Activated CD8-positive, alpha-beta T cell treated with anti-CD3 and anti-CD28 coated beads for 36 hours (primary cell): ENCODE data around the gene SSX3. TPM values are rescaled to one million over a fixed set of nuclear protein-coding genes. Genes with fewer than 3 reads are reported as not detected.
A peak's percentile ranks its signal among the peaks of the same experiment; 100 is the strongest.
"Not testable (repeated sequence)": the region's sequence is repeated elsewhere in the genome, so short reads cannot be mapped to it uniquely, and the experiment has no call there.

Source experiments
- ATAC-seq: fragments of 200-7000 bp; cut with Tn5 transposase; one replicate; pipeline ENCODE4 v1.10.0; 2021; ENCODE audit warnings: mild to moderate bottlenecking, moderate library complexity
- CTCF ChIA-PET: fragments of 350-600 bp; sonication (Branson Sonifier 250); formaldehyde crosslinking; loops from one replicate; lab custom pipeline; 2021; ENCODE audit warnings: antibody characterized with exemption; lab: Charles Lee
- POLR2A ChIA-PET: fragments of 350-600 bp; sonication (Branson Sonifier 250); formaldehyde crosslinking; loops from one replicate; lab custom pipeline; 2021; ENCODE audit warnings: antibody characterized with exemption; lab: Charles Lee
- DNase-seq: peaks from one replicate; pipeline ENCODE4 v3.0.0-alpha.2; 2020
- H3K27ac Mint-ChIP-seq: one replicate; pipeline ENCODE4 v1.8.0; 2021; ENCODE audit warnings: mild to moderate bottlenecking, mixed read lengths
- H3K27me3 Mint-ChIP-seq: one replicate; pipeline ENCODE4 v1.8.0; 2021; ENCODE audit warnings: mixed read lengths
- H3K36me3 Mint-ChIP-seq: one replicate; pipeline ENCODE4 v1.8.0; 2021; ENCODE audit warnings: low read depth, mixed read lengths
- H3K4me1 Mint-ChIP-seq: one replicate; pipeline ENCODE4 v1.8.0; 2021; ENCODE audit warnings: low read depth, mixed read lengths
- H3K4me3 Mint-ChIP-seq: one replicate; pipeline ENCODE4 v1.8.0; 2021; ENCODE audit warnings: mild to moderate bottlenecking, moderate library complexity, mixed read lengths
- H3K9me3 Mint-ChIP-seq: one replicate; pipeline ENCODE4 v1.8.0; 2021; ENCODE audit warnings: mixed read lengths
- CTCF ChIP-seq: fragments of 200-600 bp; IDR thresholded peaks from one replicate; pipeline ENCODE4 v1.8.0; 2022; ENCODE audit warnings: antibody characterized with exemption, mild to moderate bottlenecking
- intact Hi-C: fragments of 100-400 bp; cut with micrococcal nuclease; formaldehyde crosslinking; loops from one replicate; pipeline ENCODE4 v1.10.0; 2022
- total RNA-seq, 2 experiments: library from RNA; stranded (reverse); gene quantifications; one replicate each; pipeline ENCODE4 v1.2.3, GENCODE V29; 2021

The SSX3 gene
- total RNA-seq, result not detected

GRCh38 chrX:48356315-48357094, at the start of gene SSX3:
Gene SSX3, minus strand, starts transcription at chrX:48356703. Its CDS starts 1,454 bp downstream, at chrX:48355249.
- H3K27ac Mint-ChIP-seq, DNase-seq, intact Hi-C loops: not testable (repeated sequence)

GRCh38 chrX:48397825-48398224, 41.3 kb upstream of the SSX3 start:
- DNase-seq, POLR2A ChIA-PET, H3K36me3 Mint-ChIP-seq, H3K27me3 Mint-ChIP-seq, ATAC-seq, CTCF ChIA-PET, H3K9me3 Mint-ChIP-seq, H3K4me1 Mint-ChIP-seq, H3K27ac Mint-ChIP-seq, H3K4me3 Mint-ChIP-seq, intact Hi-C loops: not testable (repeated sequence)

More at GRCh38 chrX:48356315-48357094, at the start of gene SSX3:
- H3K4me1 Mint-ChIP-seq, H3K36me3 Mint-ChIP-seq, H3K27me3 Mint-ChIP-seq, H3K9me3 Mint-ChIP-seq, POLR2A ChIA-PET, ATAC-seq, H3K4me3 Mint-ChIP-seq, CTCF ChIA-PET: not testable (repeated sequence)

- H3K4me1 Mint-ChIP-seq, H3K9me3 Mint-ChIP-seq, ATAC-seq: not testable (repeated sequence)
Measured at GRCh38 chrX:48396931-48397330, 40.4 kb upstream of the SSX3 start.

GRCh38 chrX:48383239-48383638, 26.7 kb upstream of the SSX3 start, which contains the start of gene SSX4:
Gene SSX4, plus strand, starts transcription at chrX:48383539. Its CDS starts 515 bp downstream, at chrX:48384054.
- DNase-seq, CTCF ChIA-PET, intact Hi-C loops, H3K27me3 Mint-ChIP-seq, POLR2A ChIA-PET, ATAC-seq, H3K9me3 Mint-ChIP-seq, H3K27ac Mint-ChIP-seq, H3K36me3 Mint-ChIP-seq, H3K4me1 Mint-ChIP-seq, H3K4me3 Mint-ChIP-seq: not testable (repeated sequence)

More at GRCh38 chrX:48396931-48397330, 40.4 kb upstream of the SSX3 start:
- DNase-seq, POLR2A ChIA-PET, H3K27ac Mint-ChIP-seq, H3K27me3 Mint-ChIP-seq, H3K36me3 Mint-ChIP-seq, H3K4me3 Mint-ChIP-seq, intact Hi-C loops, CTCF ChIA-PET: not testable (repeated sequence)

GRCh38 chrX:48370408-48370807, 13.9 kb upstream of the SSX3 start:
- CTCF ChIA-PET, H3K4me3 Mint-ChIP-seq, H3K27me3 Mint-ChIP-seq, ATAC-seq, POLR2A ChIA-PET, intact Hi-C loops, H3K36me3 Mint-ChIP-seq, H3K4me1 Mint-ChIP-seq, DNase-seq, H3K9me3 Mint-ChIP-seq, H3K27ac Mint-ChIP-seq: not testable (repeated sequence)

GRCh38 chrX:48367717-48368408, 11.4 kb upstream of the SSX3 start:
- H3K9me3 Mint-ChIP-seq, H3K4me1 Mint-ChIP-seq, intact Hi-C loops, DNase-seq, H3K27me3 Mint-ChIP-seq, POLR2A ChIA-PET, CTCF ChIA-PET, H3K4me3 Mint-ChIP-seq, H3K36me3 Mint-ChIP-seq, H3K27ac Mint-ChIP-seq: not testable (repeated sequence)
- ATAC-seq, result peak; percentile 98

- H3K36me3 Mint-ChIP-seq, ATAC-seq, H3K9me3 Mint-ChIP-seq, DNase-seq, POLR2A ChIA-PET, H3K4me1 Mint-ChIP-seq, H3K27me3 Mint-ChIP-seq, intact Hi-C loops, H3K4me3 Mint-ChIP-seq, CTCF ChIA-PET, H3K27ac Mint-ChIP-seq: not testable (repeated sequence)
Measured at GRCh38 chrX:48359281-48359680, 2.8 kb upstream of the SSX3 start.

- Mint-ChIP-seq H3K9me3 (no peaks in the 10 kb centered on the region), H3K27me3 (no peaks in the 10 kb centered on the region), H3K36me3 (no peaks in the 10 kb centered on the region)
Measured at GRCh38 chrX:48357681-48358080, 1.2 kb upstream of the SSX3 start.

GRCh38 chrX:48346059-48346458, 10.4 kb downstream of the SSX3 start:
- H3K36me3 Mint-ChIP-seq, CTCF ChIA-PET, intact Hi-C loops, ATAC-seq, H3K4me3 Mint-ChIP-seq, H3K4me1 Mint-ChIP-seq, H3K27ac Mint-ChIP-seq, H3K27me3 Mint-ChIP-seq, DNase-seq, POLR2A ChIA-PET, H3K9me3 Mint-ChIP-seq: not testable (repeated sequence)

More at GRCh38 chrX:48357681-48358080, 1.2 kb upstream of the SSX3 start:
- intact Hi-C loops, result no loop called here
- ChIA-PET POLR2A (no interaction called here), CTCF (no interaction called here)
- Mint-ChIP-seq H3K27ac (no peak overlapping the region), H3K4me1 (no peaks in the 10 kb centered on the region), H3K4me3 (no peak overlapping the region)
- no peak for ATAC-seq
- TF ChIP-seq CTCF, result no peak
- DNase-seq, result no peak

- DNase-seq, POLR2A ChIA-PET, H3K9me3 Mint-ChIP-seq, H3K27ac Mint-ChIP-seq, intact Hi-C loops, CTCF ChIA-PET, H3K4me1 Mint-ChIP-seq, H3K36me3 Mint-ChIP-seq, ATAC-seq, H3K27me3 Mint-ChIP-seq, H3K4me3 Mint-ChIP-seq: not testable (repeated sequence)
Measured at GRCh38 chrX:48313996-48314395, 42.5 kb downstream of the SSX3 start.
